ENCODE results near the gene SAMD11.
A peak's percentile ranks its signal among the peaks of the same experiment; 100 is the strongest.

GRCh38 chr1:905071-905749 lies 18.5 kb upstream of the SAMD11 start:
- TF ChIP-seq CTCF (IDR thresholded peaks at IDR 0.05) (no peak), MAX (CRISPR knock-in tag; IDR thresholded peaks at IDR 0.05) (no peak), IRF2 (CRISPR knock-in tag; IDR thresholded peaks at IDR 0.05; ENCODE audit: borderline replicate concordance, low read depth) (peak; percentile 33; the same call in 1 of the 2 replicates), JUN (CRISPR knock-in tag; IDR thresholded peaks at IDR 0.05) (no peak), MXD4 (CRISPR knock-in tag; IDR thresholded peaks at IDR 0.05; ENCODE audit: borderline replicate concordance) (no peak)
